GM18505 (cell line): ENCODE measurements around the gene KANSL3.

Source experiments
- ATAC-seq: cut with Tn5 transposase; IDR thresholded peaks from one replicate; pipeline ENCODE4 v1.9.1; 2021; ENCODE audit not compliant: unreplicated experiment
- POLR2A ChIP-seq: IDR thresholded peaks from 4 replicates; pipeline ENCODE4 v1.6.1; 2011; ENCODE audit warnings: borderline replicate concordance; ENCODE audit not compliant: insufficient read depth, insufficient read length; ENCODE audit errors: extremely low read depth

KANSL3 gene

DNA sequence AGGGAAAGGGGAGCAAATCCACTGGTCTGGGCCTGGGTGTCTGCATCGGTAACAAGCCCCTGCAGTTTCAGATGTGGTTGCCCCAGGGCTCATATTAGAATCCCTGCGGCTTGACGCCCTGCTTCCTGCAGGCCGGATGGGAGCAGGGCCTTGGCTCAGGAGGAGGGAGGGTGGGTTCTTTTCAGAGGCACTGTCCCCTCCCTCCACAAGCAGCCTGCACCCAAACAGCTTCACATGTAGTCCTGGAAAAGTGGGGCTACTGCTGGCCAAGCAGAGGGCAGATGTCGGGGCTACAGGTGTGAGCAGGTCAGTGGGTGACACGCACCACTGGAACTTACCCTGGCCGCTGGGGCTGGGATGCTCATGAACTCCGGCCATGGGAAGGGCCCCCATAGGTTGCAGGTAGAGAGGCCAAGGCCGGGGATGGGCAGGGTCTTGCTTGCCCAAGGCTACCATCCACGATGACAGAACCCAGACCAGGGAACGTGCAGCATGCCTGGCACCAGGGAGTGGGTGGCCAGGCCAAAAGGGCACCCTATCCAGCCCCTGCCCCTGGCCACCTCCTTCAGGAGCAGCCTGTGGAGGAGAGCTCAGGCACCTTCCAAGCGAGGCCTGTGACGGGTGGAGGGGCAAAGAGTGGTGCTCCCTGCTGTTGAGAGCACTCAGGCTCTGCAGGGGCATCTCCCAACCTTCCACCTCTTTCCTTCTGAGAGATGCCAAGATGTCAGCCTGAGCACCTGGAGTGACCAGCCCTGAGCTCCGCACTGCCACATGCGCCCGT is 84.7 kb downstream of the KANSL3 start:
- TF ChIP-seq POLR2A = no peak
- no peak for ATAC-seq

GRCh38 chr2:96552315-96553175 is 85.6 kb downstream of the KANSL3 start:
- ATAC-seq = no peak
- TF ChIP-seq POLR2A = peak; percentile 27

DNA sequence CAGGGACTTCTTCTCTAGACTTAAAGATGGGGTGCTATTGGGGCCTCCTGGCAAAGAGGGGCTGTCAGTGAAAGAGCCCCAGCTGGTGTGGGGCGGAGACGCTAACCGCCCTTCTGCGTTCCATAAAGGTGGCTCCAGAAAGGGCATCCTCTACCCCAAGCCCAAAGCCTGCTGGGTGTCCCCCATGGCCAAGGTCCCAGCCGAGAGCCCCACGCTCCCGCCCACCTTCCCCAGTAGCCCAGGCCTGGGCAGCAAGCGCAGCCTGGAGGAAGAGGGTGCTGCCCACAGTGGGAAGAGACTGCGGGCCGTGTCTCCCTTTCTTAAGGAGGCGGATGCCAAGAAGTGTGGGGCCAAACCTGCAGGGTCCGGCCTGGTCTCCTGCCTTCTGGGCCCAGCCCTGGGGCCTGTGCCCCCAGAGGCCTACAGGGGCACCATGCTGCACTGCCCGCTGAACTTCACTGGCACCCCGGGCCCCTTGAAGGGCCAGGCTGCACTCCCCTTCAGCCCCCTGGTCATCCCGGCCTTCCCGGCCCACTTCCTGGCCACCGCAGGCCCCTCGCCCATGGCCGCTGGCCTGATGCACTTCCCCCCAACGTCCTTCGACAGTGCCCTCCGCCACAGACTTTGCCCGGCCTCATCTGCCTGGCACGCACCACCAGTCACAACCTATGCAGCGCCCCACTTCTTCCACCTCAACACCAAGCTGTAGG is 86.4 kb downstream of the KANSL3 start:
- no peak for TF ChIP-seq POLR2A
- ATAC-seq = no peak

DNA sequence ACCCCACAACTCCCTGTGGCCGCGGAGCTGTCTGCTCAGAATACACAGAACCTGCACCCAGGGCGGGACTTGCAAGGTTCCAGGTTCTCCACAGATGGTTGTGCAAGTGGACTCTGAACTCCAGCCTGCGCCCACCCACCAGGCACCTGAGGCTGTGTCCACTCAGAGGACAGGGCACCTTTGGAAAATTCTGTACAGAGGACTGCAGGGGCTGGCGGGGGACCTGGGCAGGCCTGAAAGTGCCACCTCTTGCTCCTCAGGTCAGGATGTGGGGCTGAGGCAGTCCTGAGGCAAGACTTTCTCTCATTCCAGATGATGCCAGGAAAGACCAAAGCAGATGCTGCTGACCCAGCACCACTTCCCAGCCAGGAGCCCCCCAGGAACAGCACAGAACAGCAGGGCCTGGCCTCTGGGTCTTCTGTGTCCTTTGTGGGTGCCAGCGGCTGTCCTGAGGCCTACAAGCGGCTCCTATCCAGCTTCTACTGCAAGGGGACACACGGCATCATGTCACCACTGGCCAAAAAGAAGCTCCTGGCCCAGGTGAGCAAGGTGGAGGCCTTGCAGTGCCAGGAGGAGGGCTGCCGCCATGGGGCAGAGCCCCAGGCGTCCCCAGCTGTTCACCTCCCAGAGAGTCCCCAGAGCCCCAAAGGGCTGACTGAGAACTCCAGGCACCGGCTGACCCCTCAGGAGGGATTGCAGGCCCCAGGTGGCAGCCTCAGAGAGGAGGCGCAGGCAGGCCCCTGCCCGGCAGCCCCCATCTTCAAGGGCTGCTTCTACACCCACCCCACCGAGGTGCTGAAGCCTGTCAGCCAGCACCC is 87.1 kb downstream of the KANSL3 start:
- ATAC-seq = no peak
- TF ChIP-seq POLR2A = no peak

GRCh38 chr2:96549967-96550786 is 87.9 kb downstream of the KANSL3 start:
- TF ChIP-seq POLR2A = no peak
- ATAC-seq = no peak

DNA sequence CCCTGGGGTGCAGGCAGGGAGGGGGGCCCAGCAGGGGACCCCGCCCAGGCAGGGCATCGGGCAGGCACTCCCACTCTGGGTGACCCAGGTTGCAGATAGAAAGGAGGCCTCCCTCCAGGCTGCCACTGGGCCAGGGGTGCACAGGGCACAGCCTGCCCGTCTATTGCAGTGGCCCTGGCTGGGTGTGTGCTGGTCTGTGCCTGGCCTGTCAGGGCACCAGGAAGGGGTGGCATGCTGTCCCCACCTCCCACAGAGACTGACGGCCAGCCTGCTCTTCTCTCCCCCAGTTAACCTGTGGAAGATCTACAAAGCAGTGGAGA is 88.7 kb downstream of the KANSL3 start:
- peak; percentile 13 for TF ChIP-seq POLR2A
- ATAC-seq = no peak

DNA sequence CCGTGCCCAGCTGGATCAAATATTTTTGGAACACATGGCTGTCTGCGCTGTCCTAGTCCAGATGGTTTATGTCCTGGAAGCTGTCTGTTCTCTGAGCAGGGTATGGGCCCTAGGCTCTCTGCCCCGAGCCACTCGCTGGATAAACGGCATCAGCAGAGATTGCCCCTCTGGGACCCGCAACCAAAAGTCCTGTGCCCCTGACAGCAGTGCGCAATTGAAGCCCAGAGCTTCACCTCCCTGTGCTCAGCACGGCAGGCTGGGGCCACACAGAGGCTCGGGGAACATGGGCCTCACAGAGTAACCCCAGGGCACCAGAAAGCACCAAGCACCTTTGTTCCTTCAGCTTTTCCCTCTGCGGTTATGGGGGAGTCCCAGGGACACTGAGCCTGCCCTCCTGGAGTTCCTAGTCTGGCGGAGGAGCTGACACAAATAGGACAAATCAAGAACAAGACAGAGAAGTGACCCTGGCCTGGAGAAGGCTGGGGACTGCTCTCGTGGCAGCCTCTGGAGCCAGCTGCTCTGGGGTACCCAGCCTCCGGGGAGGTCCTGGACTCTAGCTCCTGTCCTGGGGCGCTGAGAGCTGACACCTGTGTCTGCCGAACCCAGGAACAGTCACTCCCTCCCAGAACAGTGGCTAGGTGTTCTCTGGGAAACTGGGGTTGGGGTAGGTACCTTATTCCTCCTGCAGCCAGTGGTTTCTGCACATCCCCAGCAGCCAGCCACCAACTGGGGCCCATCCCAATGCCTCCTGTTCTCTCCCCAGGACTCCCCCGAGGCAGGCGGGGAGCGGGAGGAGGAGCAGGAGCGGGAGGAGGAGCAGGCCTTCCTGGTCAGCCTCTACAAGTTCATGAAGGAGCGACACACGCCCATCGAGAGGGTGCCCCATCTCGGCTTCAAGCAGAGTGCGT is 89.3 kb downstream of the KANSL3 start:
- TF ChIP-seq POLR2A = no peak
- ATAC-seq = no peak

DNA sequence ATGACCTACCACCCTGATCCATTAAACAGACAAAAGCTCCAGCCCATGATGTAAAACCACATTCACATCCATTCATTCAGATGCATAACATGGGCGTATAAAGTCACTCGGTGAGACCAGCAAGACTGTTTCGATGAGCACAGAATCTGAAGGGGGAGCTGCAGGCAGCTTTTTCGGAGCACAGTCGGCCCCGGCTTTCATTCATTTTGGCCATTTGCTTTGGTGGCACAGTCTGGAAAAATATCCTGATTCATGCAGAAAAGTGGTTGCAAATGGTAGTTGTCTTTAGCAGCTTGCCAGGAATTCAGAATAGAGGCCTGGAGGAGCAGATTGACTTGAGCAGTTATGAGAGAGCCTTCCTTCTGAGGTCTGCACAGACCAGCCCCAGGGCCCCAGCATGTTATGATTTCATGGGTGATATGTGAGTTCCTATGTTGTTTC is 90.4 kb downstream of the KANSL3 start:
- TF ChIP-seq POLR2A = no peak
- ATAC-seq = no peak

GRCh38 chr2:96547203-96547641 is 90.9 kb downstream of the KANSL3 start:
- no peak for ATAC-seq
- TF ChIP-seq POLR2A = no peak

- TF ChIP-seq POLR2A = no peak
- ATAC-seq = no peak
Measured at GRCh38 chr2:96546797-96547196, 91.3 kb downstream of the KANSL3 start.

DNA sequence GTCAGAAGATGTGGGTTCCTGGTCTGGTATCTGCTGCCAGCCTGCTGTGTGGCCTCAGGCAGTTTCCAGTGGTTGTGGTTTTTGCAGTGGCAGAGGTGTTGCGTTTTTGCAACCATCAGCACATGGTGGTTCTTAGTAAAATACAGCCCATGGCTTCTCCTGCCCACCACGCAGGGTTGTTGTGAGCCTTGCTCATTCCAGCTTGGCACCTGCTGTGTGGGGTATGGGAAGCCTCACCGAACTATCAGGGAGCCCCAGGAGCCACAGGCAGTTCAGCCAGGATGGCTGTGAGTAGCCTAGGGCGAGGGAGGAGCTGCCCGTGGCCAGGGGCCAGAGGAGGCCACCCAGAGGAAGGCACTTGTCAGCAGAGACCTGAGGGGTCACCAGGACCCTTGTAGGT is 91.8 kb downstream of the KANSL3 start:
- no peak for TF ChIP-seq POLR2A
- no peak for ATAC-seq
